HG03571 (cell line): ENCODE results near the gene C1GALT1C1.
"Not testable (repeated sequence)": the region's sequence is repeated elsewhere in the genome, so short reads cannot be mapped to it uniquely, and the experiment has no call there.

ENCODE experiments used
- ATAC-seq: cut with Tn5 transposase; IDR thresholded peaks from one replicate; pipeline ENCODE4 v1.9.1; 2021; ENCODE audit not compliant: unreplicated experiment

C1GALT1C1 gene

DNA sequence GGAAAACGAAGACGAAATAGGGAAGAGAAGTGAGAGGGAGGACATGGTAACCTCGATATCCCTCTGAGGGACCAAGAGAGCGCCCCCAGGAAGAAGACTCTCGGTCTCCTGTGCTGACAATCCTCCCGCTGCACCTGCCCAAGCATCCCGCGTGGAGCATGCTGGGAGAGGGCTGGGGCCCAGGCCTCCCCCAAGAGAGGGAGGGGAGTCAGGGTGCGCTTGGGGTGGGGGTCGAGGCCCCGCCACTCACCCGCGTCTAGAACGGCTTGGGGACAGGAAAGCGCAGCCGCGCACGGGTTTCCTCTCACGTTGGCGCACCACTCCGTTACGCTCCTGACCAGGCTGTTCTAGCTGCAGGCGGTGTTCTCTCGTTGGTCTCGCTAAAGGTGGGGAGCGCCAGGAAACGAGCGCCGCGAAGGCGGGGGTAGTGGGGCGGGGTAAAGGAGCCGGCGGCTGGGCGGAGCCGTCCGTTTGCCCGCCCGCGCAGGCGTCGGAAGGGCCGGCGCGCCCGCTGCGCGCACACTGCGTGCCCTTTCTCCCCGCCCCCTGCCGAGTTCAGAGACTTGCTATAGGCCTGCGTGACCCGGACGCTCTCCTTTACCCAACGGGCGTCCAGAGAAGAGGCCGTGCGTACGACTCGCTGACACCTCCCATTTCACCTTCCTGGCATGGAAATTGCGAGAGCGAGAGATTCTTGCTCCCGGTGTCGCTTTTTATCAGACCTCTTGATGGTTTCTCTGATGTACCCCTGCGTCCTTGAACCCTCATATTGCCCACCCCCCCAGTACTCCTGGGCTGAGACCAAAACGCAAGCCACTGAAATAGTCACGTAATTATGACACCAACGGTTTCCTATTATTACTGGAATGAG lies at the start of gene C1GALT1C1:
TSS of gene C1GALT1C1 (minus strand) at position 388 of the 871 bp plus-strand sequence. CDS start 2,888 bp downstream, outside the sequence.
- peak; percentile 97 for ATAC-seq

DNA sequence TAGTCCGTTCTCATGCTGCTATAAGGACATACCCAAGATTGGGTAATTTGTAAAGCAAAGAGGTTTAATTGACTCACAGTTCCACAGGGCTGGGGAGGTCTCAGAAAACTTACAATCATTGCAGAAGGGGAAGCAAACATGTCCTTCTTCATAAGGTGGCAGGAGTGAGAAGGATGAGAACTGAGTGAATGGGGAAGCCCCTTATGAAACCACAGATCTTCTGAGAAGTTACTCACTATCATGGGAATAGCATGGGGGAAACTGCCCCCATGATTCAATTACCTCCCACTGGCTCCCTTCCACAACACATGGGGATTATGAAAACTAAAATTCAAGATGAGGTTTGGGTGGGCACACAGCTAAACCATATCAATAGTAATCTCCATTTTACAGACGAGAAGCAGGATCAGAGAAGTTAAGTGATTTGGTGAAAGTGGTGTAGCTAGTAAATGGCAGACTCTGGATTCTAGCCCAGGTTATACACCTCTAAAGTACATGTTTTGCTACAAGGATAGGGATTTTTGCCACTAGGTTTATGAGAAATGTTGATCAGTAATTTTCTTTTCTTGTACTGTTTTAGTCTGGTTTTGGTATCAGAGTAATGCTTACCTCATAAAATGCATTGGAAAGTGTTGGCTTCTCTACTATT lies 47.3 kb upstream of the C1GALT1C1 start:
- no peak for ATAC-seq

DNA sequence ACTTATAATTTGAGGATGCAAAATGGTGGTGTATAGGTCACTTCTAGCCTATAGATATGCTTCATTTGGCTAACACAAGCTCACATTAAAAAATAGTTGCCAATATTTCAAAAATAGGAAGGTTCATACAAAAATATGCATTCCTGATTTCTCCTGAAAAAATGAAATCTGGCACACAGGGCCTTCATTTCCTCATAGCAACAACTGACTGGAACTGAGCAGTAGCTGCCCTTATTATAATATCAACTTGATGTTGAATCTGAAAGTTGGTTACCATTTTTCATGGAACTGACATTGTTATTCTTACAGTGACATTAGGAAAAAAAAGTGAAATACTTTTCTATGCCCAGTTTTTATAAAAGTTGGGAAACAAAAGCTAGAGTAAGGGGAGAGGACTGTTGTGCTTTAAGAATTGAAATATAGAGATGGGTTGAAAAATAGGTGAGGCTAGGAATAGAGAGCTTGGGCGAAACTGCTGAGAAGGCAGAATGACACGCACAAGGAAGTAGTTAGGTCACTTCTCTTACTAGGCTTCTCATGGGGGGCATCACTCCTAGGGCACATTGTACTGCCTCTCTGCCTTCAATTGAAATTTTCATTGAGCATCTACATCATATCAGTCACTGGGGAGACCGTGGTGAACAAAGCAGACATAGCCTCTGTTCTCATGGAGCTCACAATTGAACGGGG lies 43.1 kb upstream of the C1GALT1C1 start:
- no peak for ATAC-seq

DNA sequence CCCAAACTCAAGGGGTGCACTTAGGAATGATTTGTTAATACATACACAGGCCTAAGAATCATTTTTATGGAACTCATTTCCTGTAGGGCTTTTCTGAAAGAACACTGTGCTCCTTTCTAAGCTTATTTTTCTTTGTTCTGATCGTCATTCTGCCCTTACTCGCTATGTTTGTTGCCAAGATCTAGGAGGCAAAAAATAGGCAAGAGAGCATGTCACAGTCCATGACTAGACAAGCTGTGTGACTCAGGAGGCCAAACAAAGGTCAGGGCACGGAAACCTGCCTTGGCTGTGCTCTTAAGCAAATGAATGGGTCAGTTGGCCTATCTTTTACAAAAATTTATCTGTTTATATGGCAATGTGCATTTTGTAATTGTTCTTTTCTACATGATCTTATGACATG lies 42.5 kb upstream of the C1GALT1C1 start:
- no peak for ATAC-seq

DNA sequence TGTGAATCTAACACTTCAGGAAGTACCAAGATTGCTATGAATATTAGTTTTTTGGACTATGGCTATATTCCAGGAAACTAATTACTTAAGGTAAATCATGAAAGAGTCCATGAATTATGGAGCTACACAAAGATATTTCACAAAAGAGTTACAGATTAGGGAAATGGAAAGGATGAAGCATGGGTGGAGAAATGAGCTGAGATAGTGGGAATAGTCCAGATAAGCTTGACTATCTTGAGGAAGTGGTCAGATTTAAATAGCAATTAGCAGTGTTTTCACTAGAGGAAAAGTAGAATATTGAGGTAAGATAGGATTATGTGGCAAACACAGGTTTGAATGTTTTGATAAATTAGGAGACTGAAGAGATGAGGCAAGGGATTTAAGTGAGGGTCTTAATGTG lies 42.1 kb upstream of the C1GALT1C1 start:
- no peak for ATAC-seq

DNA sequence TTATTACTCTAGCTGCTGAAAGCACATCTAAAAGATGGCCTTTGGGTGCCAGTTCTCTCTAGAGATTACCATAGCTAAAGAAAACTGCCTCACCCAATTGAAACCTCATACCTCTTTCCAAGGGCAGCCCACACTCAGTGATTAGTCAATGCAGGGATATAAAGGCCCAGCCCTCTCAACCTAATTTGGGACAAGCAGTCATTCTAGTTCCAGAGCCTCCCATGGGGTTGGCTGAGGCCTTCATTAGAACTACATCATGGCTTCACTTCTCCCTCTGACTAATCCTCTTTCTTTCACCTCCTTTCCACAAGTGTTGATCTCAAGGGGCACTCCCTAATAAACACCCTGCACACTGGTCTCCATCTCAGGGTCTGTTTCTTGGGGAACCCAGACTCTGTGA lies 38.5 kb upstream of the C1GALT1C1 start:
- no peak for ATAC-seq

DNA sequence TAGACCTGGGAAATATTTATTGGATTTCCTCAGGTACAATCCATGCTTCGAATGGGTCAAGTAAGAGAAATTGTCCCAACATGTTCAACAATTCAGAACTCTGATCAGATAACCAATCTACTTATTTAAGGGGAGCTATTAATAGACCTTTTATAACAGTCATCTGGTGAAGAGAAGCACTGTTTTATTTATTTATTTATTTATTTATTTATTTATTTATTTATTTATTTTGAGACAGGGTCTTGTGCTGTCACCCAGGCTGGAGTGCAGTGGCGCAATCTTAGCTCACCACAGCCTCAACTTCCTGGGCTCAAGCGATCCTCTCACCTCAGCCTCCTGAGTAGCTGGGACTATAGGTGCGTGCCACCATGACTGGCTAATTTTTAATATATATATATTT lies 34.7 kb upstream of the C1GALT1C1 start:
- ATAC-seq = not testable (repeated sequence)

DNA sequence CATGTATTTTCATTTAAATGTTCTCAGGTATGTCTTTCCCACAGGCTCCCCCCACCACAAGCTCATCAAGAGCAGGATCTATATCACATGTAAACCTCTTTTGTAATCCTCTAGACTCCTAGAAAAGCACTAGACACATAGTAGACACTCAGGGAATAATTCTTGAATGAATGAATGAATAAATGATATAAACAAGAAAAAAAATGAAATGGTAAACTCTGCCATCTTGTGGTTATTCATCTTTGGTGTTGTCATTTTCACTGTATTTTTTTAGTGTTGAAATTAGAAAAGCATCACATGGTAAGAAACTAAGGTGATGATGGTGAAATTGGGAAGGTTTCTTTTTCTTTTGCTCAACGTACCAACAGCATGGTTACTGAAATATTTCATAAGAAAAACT lies 34.2 kb upstream of the C1GALT1C1 start:
- ATAC-seq = no peak

DNA sequence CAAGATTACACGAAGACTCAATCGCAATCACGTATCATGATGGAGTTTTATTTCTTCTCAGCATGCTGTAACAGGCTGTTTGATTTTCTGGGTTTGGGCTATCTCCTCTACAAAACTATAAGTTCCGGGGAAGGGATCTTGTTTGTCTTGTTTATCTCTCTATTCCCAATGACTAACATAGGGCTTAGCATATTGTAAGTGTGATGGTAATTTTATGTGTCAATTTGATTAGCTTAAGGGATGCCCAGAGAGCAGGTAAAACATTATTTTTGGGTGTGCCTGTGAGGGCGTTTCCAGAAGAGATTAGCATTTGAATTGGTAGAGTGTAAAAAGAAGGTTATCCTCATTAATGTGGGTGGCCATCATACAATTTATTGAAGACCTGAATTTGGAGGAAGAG lies 32.8 kb upstream of the C1GALT1C1 start:
- no peak for ATAC-seq

DNA sequence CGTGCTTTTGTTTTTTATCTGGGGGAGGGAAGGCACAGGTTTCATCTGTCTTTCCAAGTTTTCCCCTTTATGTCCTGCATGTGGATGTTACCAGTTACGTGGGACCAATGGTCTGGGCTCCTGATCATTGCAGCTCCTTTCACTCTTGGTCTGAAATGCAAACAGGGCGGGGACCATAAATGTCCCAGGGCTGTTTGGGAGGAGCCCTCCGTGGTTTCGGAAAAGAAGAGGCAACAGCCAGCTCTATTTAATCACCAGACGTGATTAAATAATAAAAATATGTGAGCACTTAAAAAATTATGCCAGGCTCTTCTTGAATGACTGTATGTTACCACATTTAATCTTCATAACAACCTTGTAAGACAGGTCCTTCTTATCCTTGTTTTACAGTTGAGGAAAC lies 30.8 kb upstream of the C1GALT1C1 start:
- no peak for ATAC-seq

DNA sequence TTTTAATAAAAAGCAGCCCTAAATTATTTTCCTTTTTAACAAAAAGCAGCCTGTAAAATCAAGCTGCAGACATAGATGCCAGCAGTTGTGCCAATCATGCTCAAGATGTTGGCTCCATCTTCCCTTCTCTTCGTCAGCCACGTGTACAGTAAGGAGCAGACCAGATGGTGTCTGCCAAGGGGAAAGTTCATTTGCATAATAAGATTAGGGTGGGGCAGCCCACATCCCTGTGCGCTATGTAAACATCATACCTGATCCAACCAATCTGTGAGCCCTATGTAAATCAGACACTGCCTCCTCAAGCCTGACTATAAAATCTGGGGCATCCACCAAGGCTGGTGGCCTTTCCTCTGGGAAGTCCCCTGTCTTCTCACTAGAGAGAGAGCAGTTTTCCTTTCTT lies 23.1 kb upstream of the C1GALT1C1 start:
- ATAC-seq = no peak

DNA sequence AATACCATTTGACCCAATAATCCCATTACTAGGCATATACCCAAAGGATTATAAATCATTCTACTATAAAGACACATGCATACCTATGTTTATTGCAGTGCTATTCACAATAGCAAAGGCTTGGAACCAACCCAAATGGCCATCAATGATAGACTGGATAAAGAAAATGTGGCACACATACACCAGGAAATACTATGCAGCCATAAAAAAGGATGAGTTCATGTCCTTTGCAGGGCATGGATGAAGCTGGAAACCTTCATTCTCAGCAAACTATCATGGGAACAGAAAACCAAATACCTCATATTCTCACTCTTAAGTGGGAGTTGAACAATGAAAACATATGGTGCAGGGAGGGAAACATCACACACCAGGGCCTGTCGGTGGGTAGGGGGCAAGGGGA lies 22.4 kb upstream of the C1GALT1C1 start:
- not testable (repeated sequence) for ATAC-seq

DNA sequence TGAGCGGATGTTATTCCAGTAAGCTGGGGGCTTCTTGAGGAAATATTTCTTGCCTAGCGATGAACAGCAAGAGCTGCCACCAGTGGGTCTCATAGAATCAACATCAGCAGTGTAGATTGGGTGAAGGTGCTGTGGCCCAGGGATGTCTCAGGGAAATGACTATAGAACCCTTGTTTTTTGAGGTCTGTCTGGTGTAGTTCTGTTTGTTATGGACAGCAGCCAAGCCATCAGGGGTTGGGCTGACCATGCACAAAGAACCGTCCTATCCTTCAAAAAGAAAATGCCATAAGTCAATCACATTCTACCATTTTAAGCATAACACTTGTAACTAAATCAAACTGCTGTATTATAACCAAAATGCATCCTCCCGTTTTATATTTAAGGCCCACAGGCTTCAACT lies 17.3 kb upstream of the C1GALT1C1 start:
- no peak for ATAC-seq

DNA sequence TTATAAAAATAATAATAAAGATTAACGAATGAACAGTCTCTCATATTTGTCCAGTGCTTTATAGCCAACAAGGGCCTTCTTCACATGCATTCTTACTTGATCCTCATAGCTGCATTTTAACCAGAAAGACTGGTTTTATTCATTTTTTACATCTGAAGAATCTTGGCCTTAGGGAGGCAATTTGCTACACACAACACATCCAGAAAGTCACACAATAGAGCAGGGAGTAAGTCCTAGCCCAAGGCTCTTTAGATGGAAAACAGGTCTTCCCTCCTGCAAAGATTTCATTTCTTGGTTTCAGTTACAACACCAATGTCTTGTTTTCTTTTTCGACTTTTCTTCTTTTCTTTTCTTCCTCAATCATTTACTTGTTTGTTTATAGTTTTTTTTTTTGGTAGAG lies 13.0 kb upstream of the C1GALT1C1 start:
- no peak for ATAC-seq

DNA sequence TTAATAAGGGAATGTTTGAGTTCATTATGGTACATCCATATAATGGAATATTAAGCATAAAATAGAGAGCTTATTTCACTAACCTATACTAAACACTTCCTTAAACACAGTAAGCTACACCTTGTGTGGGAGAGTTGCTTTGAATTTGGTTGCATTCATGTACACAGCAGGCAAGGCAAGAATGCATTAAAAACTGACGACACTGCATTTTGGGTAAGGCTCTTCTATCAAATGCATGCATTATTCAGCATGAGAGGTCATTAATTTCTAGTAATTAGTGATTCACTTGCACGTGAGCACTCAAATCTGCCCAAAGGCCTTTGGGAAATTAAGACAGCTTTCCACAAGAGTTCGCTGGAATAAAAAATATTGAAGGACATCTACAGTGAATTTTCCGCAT lies 8.8 kb upstream of the C1GALT1C1 start:
- ATAC-seq = no peak

DNA sequence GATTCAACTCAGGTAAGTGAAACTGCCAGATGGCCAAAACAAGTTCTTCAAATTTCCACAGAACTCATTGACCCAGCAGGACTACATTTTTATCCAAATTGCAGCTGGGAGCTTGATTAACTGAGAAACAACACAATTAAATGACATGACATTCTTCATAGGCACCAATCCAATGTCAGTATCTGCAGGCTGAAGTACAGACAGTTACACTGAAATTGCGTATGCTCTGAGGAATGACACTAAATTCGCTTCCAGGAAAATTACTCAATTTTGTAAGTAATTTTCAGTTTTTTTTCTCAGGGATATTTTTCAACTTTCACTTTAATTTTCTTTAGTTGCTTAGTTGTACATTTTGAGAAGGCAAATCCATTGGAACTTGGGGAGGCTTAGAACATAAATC lies 4.5 kb downstream of the C1GALT1C1 start:
- ATAC-seq = no peak

DNA sequence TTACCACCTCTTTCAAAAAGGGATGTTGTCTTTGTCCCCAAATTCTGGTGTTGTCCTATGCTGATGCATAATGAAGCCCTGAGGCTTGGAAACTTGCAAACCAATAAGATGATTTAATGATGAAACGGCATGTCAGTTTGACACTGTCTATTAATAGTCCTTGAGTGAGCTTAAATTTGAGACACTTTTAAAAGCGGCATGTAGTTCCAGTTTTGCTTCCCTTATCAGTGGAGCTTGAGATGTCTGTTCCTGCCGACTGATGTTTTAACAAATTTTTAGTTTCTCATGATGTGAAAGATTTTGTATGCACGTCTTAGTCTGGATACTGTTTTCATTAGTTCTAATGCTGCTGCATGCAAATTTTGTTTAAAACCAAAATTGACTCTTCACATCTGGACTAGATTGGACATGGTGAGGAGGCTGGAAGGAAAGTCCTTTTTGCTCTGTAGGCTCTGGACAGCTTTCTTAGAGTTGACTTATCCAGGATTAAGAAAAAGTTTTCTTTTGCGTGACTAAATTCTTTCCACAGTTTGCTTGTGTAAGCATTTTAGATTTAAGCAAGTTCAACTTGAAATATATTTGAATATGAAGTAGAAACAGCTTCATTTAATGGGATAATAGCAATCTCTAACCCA lies 11.7 kb downstream of the C1GALT1C1 start:
- no peak for ATAC-seq

DNA sequence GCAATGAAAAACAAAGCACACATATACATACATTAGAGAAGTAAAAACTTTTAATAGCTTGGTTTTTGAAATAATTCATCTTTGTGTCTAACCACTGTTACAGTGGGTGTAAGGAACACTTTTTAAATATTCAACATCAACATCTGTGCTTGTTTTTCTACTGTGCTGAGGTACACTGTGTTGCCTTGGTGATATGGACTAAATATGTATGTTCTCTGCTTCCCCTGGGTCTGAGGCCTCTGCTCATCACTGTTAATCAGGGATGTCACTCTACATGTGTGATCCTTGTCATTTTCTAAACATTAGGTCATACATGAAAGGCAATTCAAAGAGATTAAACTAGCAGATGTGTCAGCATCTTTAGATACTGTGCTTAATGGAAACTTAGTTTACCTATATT lies 15.0 kb downstream of the C1GALT1C1 start:
- no peak for ATAC-seq

DNA sequence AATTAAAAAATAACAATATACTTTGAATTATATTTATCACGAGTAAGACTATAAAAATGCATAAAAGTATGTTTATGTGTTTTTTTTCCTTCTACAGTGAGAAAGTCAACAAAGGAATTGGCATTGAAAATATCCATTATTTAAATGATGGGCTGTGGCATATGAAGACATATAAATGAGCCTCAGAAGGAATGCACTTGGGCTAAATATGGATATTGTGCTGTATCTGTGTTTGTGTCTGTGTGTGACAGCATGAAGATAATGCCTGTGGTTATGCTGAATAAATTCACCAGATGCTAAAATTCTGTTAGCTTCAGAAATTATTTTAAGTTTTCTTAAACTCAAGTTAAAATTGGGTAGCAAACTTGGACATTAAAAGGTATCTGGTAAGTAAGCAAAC lies 17.8 kb downstream of the C1GALT1C1 start:
- ATAC-seq = no peak

DNA sequence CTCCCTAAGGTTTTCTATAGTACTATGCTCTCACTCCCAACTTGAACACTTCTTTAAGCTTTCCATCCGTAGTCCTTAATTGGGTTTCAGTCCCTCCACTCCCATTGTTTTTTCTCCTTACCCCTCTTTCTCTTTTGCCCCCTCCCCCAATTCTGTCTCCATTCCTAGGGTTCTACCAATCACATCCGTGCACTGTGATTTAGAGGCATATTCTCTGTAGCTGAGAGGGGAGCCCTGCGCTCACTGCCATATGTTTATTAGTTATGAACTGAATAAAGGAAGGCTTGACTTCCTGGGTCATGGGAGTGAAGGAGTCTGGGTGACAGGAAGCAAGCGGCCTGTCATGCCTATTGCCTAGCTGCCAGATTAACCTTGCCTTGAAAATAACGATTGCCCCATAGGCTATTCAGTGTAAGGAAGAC lies 25.5 kb downstream of the C1GALT1C1 start:
- ATAC-seq = peak; percentile 62

DNA sequence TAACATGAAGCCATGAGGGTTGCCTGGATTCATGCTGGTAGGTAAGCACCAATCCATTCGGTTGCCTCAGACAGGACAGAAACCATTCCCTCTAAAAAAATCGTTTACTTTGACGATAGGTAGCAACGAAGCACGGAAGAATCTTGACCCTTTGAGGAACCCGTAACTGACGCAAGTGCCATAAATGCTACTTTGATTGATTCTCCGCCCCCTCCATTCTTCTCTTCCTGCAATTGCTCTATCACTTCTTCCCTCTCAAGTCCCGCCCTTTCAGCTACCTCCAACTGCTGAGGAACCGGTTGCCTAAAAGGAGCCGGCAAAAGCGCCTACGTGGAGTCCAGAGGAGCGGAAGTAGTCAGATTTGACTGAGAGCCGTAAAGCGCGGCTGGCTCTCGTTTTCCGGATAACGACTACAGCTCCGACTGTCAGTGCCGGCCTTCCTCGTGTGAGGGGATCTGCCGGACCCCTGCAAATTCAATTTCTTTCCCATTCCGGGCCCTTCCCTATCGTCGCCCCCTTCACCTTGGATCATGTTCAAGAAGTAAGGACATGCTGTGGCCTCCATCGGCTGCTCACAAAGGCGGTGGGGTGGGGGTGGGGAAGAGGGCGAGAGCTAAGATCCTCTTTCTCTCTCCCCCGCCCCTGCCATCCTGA lies 26.0 kb downstream of the C1GALT1C1 start, which contains the start of gene MCTS1:
TSS of gene MCTS1 (plus strand) at position 395 of the 654 bp plus-strand sequence. CDS start at position 531, 136 bp downstream.
- ATAC-seq = peak; percentile 93
